Lung (tissue), 12 donors: ENCODE results near the gene SLC12A5. TPM values are rescaled to one million over a fixed set of nuclear protein-coding genes. Genes with fewer than 3 reads are reported as not detected.

Source experiments
- ATAC-seq: fragments of 200-7000 bp; cut with Tn5 transposase; one replicate; pipeline ENCODE4 v1.9.1; 2020; ENCODE audit warnings: moderate number of reproducible peaks; ENCODE audit not compliant: insufficient read depth, low FRiP score
- DNase-seq, 3 donors: peaks; one replicate each; pipeline ENCODE4 v3.0.0-alpha.2; 2013 to 2017
- H3K27ac ChIP-seq, 2 donors: one replicate each; pipeline ENCODE4 v1.5.1; 2013; ENCODE audit warnings: mild to moderate bottlenecking in 2 of 2, moderate library complexity in 2 of 2, control low read depth in 1 of 2, inconsistent platforms in 1 of 2, low read depth in 1 of 2, low read length in 1 of 2
- H3K27me3 ChIP-seq, 3 donors: one replicate each; pipeline ENCODE4 v1.5.1; 2013; ENCODE audit warnings: low read length in 2 of 3; ENCODE audit not compliant: control insufficient read depth in 3 of 3, insufficient read depth in 3 of 3
- H3K36me3 ChIP-seq, 4 donors: one replicate each; pipeline ENCODE4 v1.5.1; 2013; ENCODE audit warnings: low read length in 4 of 4, mild to moderate bottlenecking in 1 of 4, moderate library complexity in 1 of 4; ENCODE audit not compliant: control insufficient read depth in 4 of 4, insufficient read depth in 4 of 4
- H3K4me1 ChIP-seq, 5 donors: one replicate each; pipeline ENCODE4 v1.5.1; 2013; ENCODE audit warnings: low read length in 5 of 5, mild to moderate bottlenecking in 2 of 5, moderate library complexity in 1 of 5; ENCODE audit not compliant: control insufficient read depth in 5 of 5, insufficient read depth in 5 of 5
- H3K4me3 ChIP-seq: one replicate; pipeline ENCODE4 v1.5.1; 2013; ENCODE audit warnings: mild to moderate bottlenecking, control low read depth, moderate library complexity
- H3K9ac ChIP-seq, 2 donors: one replicate each; pipeline ENCODE4 v1.5.1; 2013; ENCODE audit warnings: low read length in 2 of 2, control low read depth in 1 of 2; ENCODE audit not compliant: insufficient read depth in 1 of 2
- H3K9me3 ChIP-seq, 4 donors: one replicate each; pipeline ENCODE4 v1.5.1; 2013; ENCODE audit warnings: low read length in 3 of 4, mild to moderate bottlenecking in 1 of 4, moderate library complexity in 1 of 4; ENCODE audit not compliant: control insufficient read depth in 4 of 4, insufficient read depth in 3 of 4
- WGBS, 2 donors: extraction: QIAGEN DNeasy Blood & Tissue Kit; methylation state at CpG; one replicate each; pipeline ENCODE4 v1.1.7; 2013; 5-methylcytosine and 5-hydroxymethylcytosine counted together
- polyA plus RNA-seq, 2 donors: library from polyadenylated mRNA; stranded (reverse); fragments of 200-250 nt; gene quantifications; one replicate each; pipeline ENCODE4 v1.2.1, GENCODE V29; 2013
- total RNA-seq, 2 donors: library from RNA; depleted of rRNA in 1 of 2; stranded (reverse); fragments of >200 nt in 1 of 2; gene quantifications; one replicate each; pipeline ENCODE4 v1.2.1, GENCODE V29; 2014 to 2021
- TF ChIP-seq, protein P1 (sequence below): IDR thresholded peaks from 2 replicates; pipeline ENCODE4 v1.5.1; 2012; ENCODE audit warnings: mild to moderate bottlenecking; ENCODE audit errors: control extremely low read depth, extremely low read depth
- donor health status: control.
- donor health status: control.
- donor health status: Bipolar disorder and iron deficiency.
- donor health status: healthy.
- donor health status: DM: yes; HTN: yes; CAD: no.

The SLC12A5 gene
- total and polyA plus RNA-seq, 4 donors: 0.52 TPM; not detected in 3

DNA sequence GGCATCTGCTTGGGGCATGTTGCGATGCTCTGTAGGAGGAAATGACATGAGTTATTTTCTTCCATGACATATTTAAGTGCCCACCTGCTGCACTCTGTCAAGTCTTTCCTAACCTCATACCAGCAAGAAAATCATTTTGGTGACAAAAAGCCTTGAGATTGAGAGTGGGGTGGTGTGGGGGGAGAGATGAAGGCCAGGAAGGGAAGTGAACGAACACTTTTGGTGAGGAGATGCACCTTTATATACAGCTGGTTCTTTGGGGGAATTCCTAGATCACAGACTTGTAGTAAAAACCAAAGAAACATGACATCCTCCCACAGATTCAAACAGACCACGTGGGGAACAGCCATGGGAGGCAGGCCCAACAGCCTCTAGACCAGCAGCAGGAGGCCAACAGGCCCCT, 34.6 kb downstream of the SLC12A5 start:
- 80 to 85% methylated on average over 3 of the region's 3 CpGs for WGBS, 2 donors
- ATAC-seq: no peak
- H3K9ac ChIP-seq: no peak overlapping the region
- TF ChIP-seq, protein P1, sequence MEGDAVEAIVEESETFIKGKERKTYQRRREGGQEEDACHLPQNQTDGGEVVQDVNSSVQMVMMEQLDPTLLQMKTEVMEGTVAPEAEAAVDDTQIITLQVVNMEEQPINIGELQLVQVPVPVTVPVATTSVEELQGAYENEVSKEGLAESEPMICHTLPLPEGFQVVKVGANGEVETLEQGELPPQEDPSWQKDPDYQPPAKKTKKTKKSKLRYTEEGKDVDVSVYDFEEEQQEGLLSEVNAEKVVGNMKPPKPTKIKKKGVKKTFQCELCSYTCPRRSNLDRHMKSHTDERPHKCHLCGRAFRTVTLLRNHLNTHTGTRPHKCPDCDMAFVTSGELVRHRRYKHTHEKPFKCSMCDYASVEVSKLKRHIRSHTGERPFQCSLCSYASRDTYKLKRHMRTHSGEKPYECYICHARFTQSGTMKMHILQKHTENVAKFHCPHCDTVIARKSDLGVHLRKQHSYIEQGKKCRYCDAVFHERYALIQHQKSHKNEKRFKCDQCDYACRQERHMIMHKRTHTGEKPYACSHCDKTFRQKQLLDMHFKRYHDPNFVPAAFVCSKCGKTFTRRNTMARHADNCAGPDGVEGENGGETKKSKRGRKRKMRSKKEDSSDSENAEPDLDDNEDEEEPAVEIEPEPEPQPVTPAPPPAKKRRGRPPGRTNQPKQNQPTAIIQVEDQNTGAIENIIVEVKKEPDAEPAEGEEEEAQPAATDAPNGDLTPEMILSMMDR: no peak
- no peak overlapping the region for H3K27ac ChIP-seq
- no peak overlapping the region for H3K4me3 ChIP-seq
- peaks cover 0 to 12% (median 4%) of the 10 kb centered on the region in 5 donors for H3K4me1 ChIP-seq
- peaks cover 56 to 66% (median 64%) of the 10 kb centered on the region in 4 donors for H3K36me3 ChIP-seq
- no peak for DNase-seq
- peaks cover 0 to 2% (median 0%) of the 10 kb centered on the region in 4 donors for H3K9me3 ChIP-seq
- peaks cover 0 to 3% (median 0%) of the 10 kb centered on the region in 3 donors for H3K27me3 ChIP-seq

DNA sequence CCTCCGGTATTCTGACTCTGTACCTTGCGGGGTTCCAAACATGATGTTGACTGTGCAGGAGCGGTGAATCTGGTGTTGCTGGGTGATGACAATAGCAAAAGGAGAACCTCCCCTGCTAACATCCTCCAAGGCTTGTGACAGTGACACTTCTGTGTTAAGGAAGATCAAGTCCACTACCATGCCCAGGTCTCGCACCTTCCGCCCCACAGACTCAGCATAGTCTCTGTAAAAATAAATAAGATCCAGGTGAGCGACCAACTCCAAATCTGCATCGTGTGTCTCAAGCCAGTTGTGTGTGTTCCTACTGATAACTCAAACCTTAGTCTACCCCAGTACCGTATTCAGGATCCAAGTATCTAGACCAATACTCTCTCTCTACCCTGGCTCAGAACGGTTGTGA, 36.0 kb downstream of the SLC12A5 start:
- no peak for ATAC-seq
- Histone ChIP-seq H3K36me3 (peaks cover 56 to 78% (median 68%) of the 10 kb centered on the region in 4 donors), H3K27me3 (no peaks in the 10 kb centered on the region), H3K9ac (no peak overlapping the region), H3K27ac (no peak overlapping the region), H3K4me1 (peaks cover 0 to 12% (median 0%) of the 10 kb centered on the region in 5 donors), H3K9me3 (peaks cover 0 to 2% (median 0%) of the 10 kb centered on the region in 4 donors), H3K4me3 (no peak overlapping the region)
- 96 to 99% methylated on average over 9 of the region's 9 CpGs for WGBS, 2 donors
- no peak for DNase-seq
- TF ChIP-seq, protein P1: no peak

DNA sequence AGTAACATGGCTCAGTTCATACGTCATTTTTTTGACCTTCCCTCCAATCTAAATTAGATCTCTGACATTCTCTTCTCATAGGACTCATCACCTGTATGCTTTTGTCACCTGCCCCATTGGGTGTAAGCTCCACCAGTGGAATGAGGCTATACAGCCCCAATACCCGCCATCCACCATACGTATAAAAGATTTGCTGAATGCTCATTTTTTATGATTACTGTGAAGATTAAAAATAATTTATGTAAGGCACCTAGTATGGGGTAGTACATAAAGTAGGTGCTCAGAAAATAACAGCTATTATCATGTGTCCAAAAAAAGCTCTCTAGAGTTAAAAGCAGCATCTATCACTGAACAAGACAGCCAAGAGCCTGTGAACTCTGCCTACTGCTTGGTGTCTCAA, 36.7 kb downstream of the SLC12A5 start:
- DNase-seq (no peak), ATAC-seq (no peak)
- Histone ChIP-seq H3K27me3 (no peaks in the 10 kb centered on the region), H3K4me3 (no peak overlapping the region), H3K27ac (no peak overlapping the region), H3K4me1 (peaks cover 0 to 12% (median 0%) of the 10 kb centered on the region in 5 donors), H3K36me3 (peaks cover 60 to 75% (median 67%) of the 10 kb centered on the region in 4 donors), H3K9me3 (peaks cover 0 to 2% (median 0%) of the 10 kb centered on the region in 4 donors), H3K9ac (no peak overlapping the region)
- TF ChIP-seq, protein P1: no peak
- WGBS, 2 donors: 94 to 97% methylated on average over 3 of the region's 3 CpGs
